K562 (cell line): Measurements from ENCODE around the gene TMTC2. TPM values are rescaled to one million over a fixed set of nuclear protein-coding genes. Genes with fewer than 3 reads are reported as not detected.

Source experiments
- ATAC-seq: fragments of 200-7000 bp; cut with Tn5 transposase; 3 replicates; pipeline ENCODE4 v1.9.1; 2020; ENCODE audit warnings: moderate library complexity
- BruUV-seq: library from RNA; stranded (reverse); fragments of 400-500 nt; replicated peaks from 2 replicates; lab custom pipeline; 2021; lab: Mats Ljungman, UMichigan
- CTCF ChIA-PET: fragments of 300-600 bp; formaldehyde crosslinking; extraction: SDS; loops from one replicate; lab custom pipeline; 2021; ENCODE audit warnings: low intra/inter-chr PET ratio; lab: Yijun Ruan, JAX
- POLR2A ChIA-PET: fragments of 300-600, 350-650 bp; sonication (Branson Sonifier 250); formaldehyde crosslinking; extraction: SDS; loops from one replicate; lab custom pipeline; 2021; ENCODE audit warnings: antibody characterized with exemption, inconsistent platforms; lab: Yijun Ruan, JAX
- DNase-seq, 4 experiments: peaks; one replicate each; pipeline versions ENCODE4 v3.0.0 to v3.0.0-alpha.2; 2011 to 2018; ENCODE audit warnings: low spot score in 3 of 4, mixed read lengths in 3 of 4; ENCODE audit errors: extremely low read depth in 1 of 4
- FAIRE-seq: peaks from 2 replicates; lab custom pipeline; 2011; peaks lifted over from hg19 to GRCh38; lab: Jason Lieb, UNC
- H2AFZ ChIP-seq: 2 replicates; pipeline ENCODE4 v1.6.0; 2011; ENCODE audit warnings: low read depth, low read length, control low read depth, inconsistent platforms
- H3K27ac ChIP-seq: fragments of 200-600 bp; 3 replicates; pipeline ENCODE4 v1.8.0; 2011; ENCODE audit warnings: low read depth, mild to moderate bottlenecking, control low read depth, inconsistent platforms, low read length, moderate library complexity, mixed read lengths; ENCODE audit errors: extremely low read depth
- H3K27me3 ChIP-seq, 2 experiments: fragments of 300-600 bp in 1 of 2; 2 replicates in 1 of 2; 3 replicates in 1 of 2; pipeline versions ENCODE4 v1.6.0 to v1.8.0; 2011; ENCODE audit warnings: inconsistent platforms in 2 of 2, low read length in 2 of 2, mild to moderate bottlenecking in 1 of 2, mixed read lengths in 1 of 2, moderate library complexity in 1 of 2; ENCODE audit not compliant: control insufficient read depth in 2 of 2, insufficient read depth in 2 of 2
- H3K36me3 ChIP-seq: fragments of 300-600 bp; 3 replicates; pipeline ENCODE4 v1.8.0; 2011; ENCODE audit warnings: mild to moderate bottlenecking, low read length, inconsistent platforms; ENCODE audit not compliant: control insufficient read depth, insufficient read depth
- H3K4me1 ChIP-seq, 2 experiments: fragments of 200-600 bp in 1 of 2; replicated peaks in 1 of 2; 2 replicates in 1 of 2; 3 replicates in 1 of 2; pipeline versions ENCODE4 v1.5.1 to v1.8.0; 2011; ENCODE audit warnings: inconsistent platforms in 2 of 2, low read length in 2 of 2, mild to moderate bottlenecking in 1 of 2, mixed read lengths in 1 of 2, moderate library complexity in 1 of 2; ENCODE audit not compliant: control insufficient read depth in 2 of 2, insufficient read depth in 2 of 2
- H3K4me2 ChIP-seq: 2 replicates; pipeline ENCODE4 v1.6.1; 2011; ENCODE audit warnings: low read length, control low read depth, inconsistent platforms, mixed read lengths; ENCODE audit not compliant: insufficient read depth
- H3K4me3 ChIP-seq: fragments of 200-600 bp; sonication (generic), shearing (Covaris generic); 2 replicates; pipeline ENCODE4 v1.5.1; 2016; ENCODE audit warnings: control low read depth, inconsistent platforms
- H3K79me2 ChIP-seq: fragments of 200-600 bp; 3 replicates; pipeline ENCODE4 v1.8.0; 2011; ENCODE audit warnings: low read length, inconsistent platforms; ENCODE audit not compliant: control insufficient read depth, insufficient read depth
- H3K9ac ChIP-seq, 2 experiments: 2 replicates each; pipeline versions ENCODE4 v1.6.0 to v1.6.1; 2011; ENCODE audit warnings: low read depth in 2 of 2, low read length in 2 of 2, control low read depth in 1 of 2, inconsistent platforms in 1 of 2, mild to moderate bottlenecking in 1 of 2, mixed read lengths in 1 of 2; ENCODE audit not compliant: insufficient read depth in 1 of 2
- H3K9me1 ChIP-seq: one replicate; pipeline ENCODE4 v1.6.0; 2011; ENCODE audit warnings: inconsistent platforms, mild to moderate bottlenecking, low read length, moderate library complexity; ENCODE audit not compliant: control insufficient read depth, insufficient read depth
- H3K9me3 ChIP-seq: replicated peaks from 2 replicates; pipeline ENCODE4 v1.5.1; 2011; ENCODE audit warnings: low read depth, low read length, inconsistent platforms; ENCODE audit not compliant: control insufficient read depth, insufficient read depth
- H4K20me1 ChIP-seq: replicated peaks from 2 replicates; pipeline ENCODE4 v1.6.1; 2011; ENCODE audit warnings: low read length, inconsistent platforms, mixed read lengths; ENCODE audit not compliant: control insufficient read depth, insufficient read depth
- POLR2B ChIP-seq: fragments of 450-650 bp; IDR thresholded peaks from 2 replicates; pipeline ENCODE4 v1.6.1; 2018; ENCODE audit warnings: low read depth; ENCODE audit not compliant: partially characterized antibody
- SIRT6 ChIP-seq: IDR thresholded peaks from one replicate; pipeline ENCODE4 v1.6.1; 2012; ENCODE audit warnings: low read depth, mild to moderate bottlenecking, control low read depth, inconsistent platforms, low read length, moderate library complexity
- TGIF2 ChIP-seq: sonication (generic); formaldehyde crosslinking; IDR thresholded peaks from 2 replicates; pipeline ENCODE4 v1.8.1; 2022; ENCODE audit warnings: mild to moderate bottlenecking, missing genetic modification reagents, moderate library complexity
- WGBS: fragments of 100-300 bp; shearing (Covaris generic); methylation state at CpG from one replicate; pipeline ENCODE4 v1.1.6; 2016; ENCODE audit warnings: low coverage, mixed read lengths; ENCODE audit not compliant: insufficient coverage; ENCODE audit errors: missing lambda C conversion rate; 5-methylcytosine and 5-hydroxymethylcytosine counted together
- in situ Hi-C: fragments of 300-500 bp; cut with MboI; formaldehyde crosslinking; loops from 4 replicates; pipeline ENCODE4 v1.15.0; 2018; ENCODE audit warnings: inconsistent platforms, mixed read lengths
- intact Hi-C: fragments of 100-400 bp; cut with micrococcal nuclease; formaldehyde crosslinking; loops from 2 replicates; pipeline ENCODE4 v1.14.2; 2022
- polyA plus RNA-seq, 8 experiments: library from polyadenylated mRNA; depleted of rRNA in 4 of 8; stranded (reverse) in 5 of 8; unstranded in 3 of 8; fragments of >200 nt; fragmentation: Nextera tagmentation in 2 of 8; fragmentation: Illumina TruSeq in 1 of 8; extraction: Ambion mirVana in 2 of 8; extraction: Trizol in 1 of 8; gene quantifications; 2 replicates each; pipeline versions ENCODE4 v1.2.1 to v1.2.3, GENCODE V29; 2011 to 2014; ENCODE audit warnings: inconsistent platforms in 1 of 8, missing spikeins in 1 of 8
- total RNA-seq, 7 experiments: library from RNA; depleted of rRNA in 6 of 7; stranded (reverse); fragments of >200 nt in 6 of 7; fragmentation: Illumina TruSeq in 2 of 7; extraction: Trizol in 2 of 7; gene quantifications; 2 replicates each; pipeline versions ENCODE4 v1.2.1 to v1.2.3, GENCODE V29; 2011 to 2021; ENCODE audit warnings: low replicate concordance in 1 of 7
- TF ChIP-seq, protein P1 (sequence below): fragments of 250-450 bp; sonication (Bioruptor Pico); IDR thresholded peaks from 2 replicates; pipeline ENCODE4 v1.8.0; 2022; ENCODE audit warnings: moderate library complexity, mild to moderate bottlenecking, inconsistent platforms
- TF ChIP-seq, protein P2 (sequence below): fragments of 450-650 bp; formaldehyde crosslinking; IDR thresholded peaks from 2 replicates; pipeline ENCODE4 v1.4.0; 2022; ENCODE audit warnings: mild to moderate bottlenecking, moderate library complexity
- TF ChIP-seq, protein P3 (sequence below), 2 experiments: fragments of 450-650 bp; formaldehyde crosslinking in 1 of 2; IDR thresholded peaks; 2 replicates each; pipeline versions ENCODE4 v1.4.0 to v1.6.1; 2014 to 2020; ENCODE audit warnings: mild to moderate bottlenecking in 2 of 2, borderline replicate concordance in 1 of 2, low read depth in 1 of 2

The TMTC2 gene
- total and polyA plus RNA-seq, 9 of the 15 experiments (the other 6 are each of a cell fraction or from before 2014, with no cell fraction given) = 0.29 to 1.1 (median 0.55) TPM

DNA sequence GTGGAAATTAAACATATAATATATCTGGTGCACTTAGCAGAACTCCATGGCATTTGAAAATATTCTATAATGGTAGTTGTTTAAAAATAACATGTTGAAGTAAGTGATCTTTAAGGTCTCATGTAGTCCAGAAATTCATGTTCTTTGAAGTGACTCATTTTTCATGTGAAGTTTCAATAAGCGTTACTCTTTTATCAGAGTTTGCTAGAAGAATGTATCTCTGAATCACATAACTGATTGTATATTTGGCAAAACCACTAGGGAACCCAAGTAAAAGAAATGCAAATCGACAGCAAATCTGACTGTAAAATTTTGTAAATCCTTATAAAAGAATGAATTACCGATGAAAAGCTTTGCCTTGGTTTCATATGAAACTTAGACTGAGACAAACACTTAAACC lies 463.3 kb downstream of the TMTC2 start:
- no peak overlapping the region for H3K9ac ChIP-seq
- peaks cover 0 to 12% of the 10 kb centered on the region in 2 experiments; a peak in 2 of 5 replicates for H3K4me1 ChIP-seq
- H3K27me3 ChIP-seq = no peaks in the 10 kb centered on the region
- H3K36me3 ChIP-seq = no peaks in the 10 kb centered on the region
- POLR2A ChIA-PET = interaction anchor here (0.9 kb wide), 1 partner anchor 25 kb away, joined by 3 read pairs; no protein-coding TSS in a partner anchor
- H2AFZ ChIP-seq = peak overlapping the region; percentile 62
- H3K9me3 ChIP-seq = no peaks in the 10 kb centered on the region; the same call in 1 of the 2 replicates
- in situ Hi-C loops = no loop called here
- WGBS = 4% methylated on average over 3 of the region's 3 CpGs
- no peak for DNase-seq
- no peaks in the 10 kb centered on the region for H3K9me1 ChIP-seq
- CTCF ChIA-PET = no interaction called here
- H3K4me3 ChIP-seq = no peak overlapping the region
- no peaks in the 10 kb centered on the region for H4K20me1 ChIP-seq
- BruUV-seq = no TSS peak
- no peak for FAIRE-seq
- no peak for ATAC-seq
- TF ChIP-seq POLR2B (no peak), SIRT6 (no peak), TGIF2 (CRISPR knock-in tag) (no peak)
- TF ChIP-seq, protein P1, sequence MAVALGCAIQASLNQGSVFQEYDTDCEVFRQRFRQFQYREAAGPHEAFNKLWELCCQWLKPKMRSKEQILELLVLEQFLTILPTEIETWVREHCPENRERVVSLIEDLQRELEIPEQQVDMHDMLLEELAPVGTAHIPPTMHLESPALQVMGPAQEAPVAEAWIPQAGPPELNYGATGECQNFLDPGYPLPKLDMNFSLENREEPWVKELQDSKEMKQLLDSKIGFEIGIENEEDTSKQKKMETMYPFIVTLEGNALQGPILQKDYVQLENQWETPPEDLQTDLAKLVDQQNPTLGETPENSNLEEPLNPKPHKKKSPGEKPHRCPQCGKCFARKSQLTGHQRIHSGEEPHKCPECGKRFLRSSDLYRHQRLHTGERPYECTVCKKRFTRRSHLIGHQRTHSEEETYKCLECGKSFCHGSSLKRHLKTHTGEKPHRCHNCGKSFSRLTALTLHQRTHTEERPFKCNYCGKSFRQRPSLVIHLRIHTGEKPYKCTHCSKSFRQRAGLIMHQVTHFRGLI = no peak
- TF ChIP-seq, protein P2, sequence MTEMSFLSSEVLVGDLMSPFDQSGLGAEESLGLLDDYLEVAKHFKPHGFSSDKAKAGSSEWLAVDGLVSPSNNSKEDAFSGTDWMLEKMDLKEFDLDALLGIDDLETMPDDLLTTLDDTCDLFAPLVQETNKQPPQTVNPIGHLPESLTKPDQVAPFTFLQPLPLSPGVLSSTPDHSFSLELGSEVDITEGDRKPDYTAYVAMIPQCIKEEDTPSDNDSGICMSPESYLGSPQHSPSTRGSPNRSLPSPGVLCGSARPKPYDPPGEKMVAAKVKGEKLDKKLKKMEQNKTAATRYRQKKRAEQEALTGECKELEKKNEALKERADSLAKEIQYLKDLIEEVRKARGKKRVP (CRISPR knock-in tag) = no peak
- TF ChIP-seq, protein P3, sequence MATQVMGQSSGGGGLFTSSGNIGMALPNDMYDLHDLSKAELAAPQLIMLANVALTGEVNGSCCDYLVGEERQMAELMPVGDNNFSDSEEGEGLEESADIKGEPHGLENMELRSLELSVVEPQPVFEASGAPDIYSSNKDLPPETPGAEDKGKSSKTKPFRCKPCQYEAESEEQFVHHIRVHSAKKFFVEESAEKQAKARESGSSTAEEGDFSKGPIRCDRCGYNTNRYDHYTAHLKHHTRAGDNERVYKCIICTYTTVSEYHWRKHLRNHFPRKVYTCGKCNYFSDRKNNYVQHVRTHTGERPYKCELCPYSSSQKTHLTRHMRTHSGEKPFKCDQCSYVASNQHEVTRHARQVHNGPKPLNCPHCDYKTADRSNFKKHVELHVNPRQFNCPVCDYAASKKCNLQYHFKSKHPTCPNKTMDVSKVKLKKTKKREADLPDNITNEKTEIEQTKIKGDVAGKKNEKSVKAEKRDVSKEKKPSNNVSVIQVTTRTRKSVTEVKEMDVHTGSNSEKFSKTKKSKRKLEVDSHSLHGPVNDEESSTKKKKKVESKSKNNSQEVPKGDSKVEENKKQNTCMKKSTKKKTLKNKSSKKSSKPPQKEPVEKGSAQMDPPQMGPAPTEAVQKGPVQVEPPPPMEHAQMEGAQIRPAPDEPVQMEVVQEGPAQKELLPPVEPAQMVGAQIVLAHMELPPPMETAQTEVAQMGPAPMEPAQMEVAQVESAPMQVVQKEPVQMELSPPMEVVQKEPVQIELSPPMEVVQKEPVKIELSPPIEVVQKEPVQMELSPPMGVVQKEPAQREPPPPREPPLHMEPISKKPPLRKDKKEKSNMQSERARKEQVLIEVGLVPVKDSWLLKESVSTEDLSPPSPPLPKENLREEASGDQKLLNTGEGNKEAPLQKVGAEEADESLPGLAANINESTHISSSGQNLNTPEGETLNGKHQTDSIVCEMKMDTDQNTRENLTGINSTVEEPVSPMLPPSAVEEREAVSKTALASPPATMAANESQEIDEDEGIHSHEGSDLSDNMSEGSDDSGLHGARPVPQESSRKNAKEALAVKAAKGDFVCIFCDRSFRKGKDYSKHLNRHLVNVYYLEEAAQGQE (IDR thresholded peaks at IDR 0.05; ENCODE audit: borderline replicate concordance) = no peak
- TF ChIP-seq, protein P3 (CRISPR knock-in tag; IDR thresholded peaks at IDR 0.05; ENCODE audit: low read depth) = no peak
- TF ChIP-seq, all 486 proteins: peak for 0
- peak overlapping the region; percentile 55; the same call in 1 of the 3 replicates for H3K27ac ChIP-seq
- no peaks in the 10 kb centered on the region for H3K79me2 ChIP-seq
- intact Hi-C loops = loop anchor here (1.0 kb wide), 1 partner anchor 23 kb away; no protein-coding TSS in a partner anchor
- no peak overlapping the region; the same call in 1 of the 2 replicates for H3K4me2 ChIP-seq
